Prostate gland (tissue), 2 donors: ENCODE data around the gene ENOPH1.

Experiments
- CTCF ChIP-seq, 4 experiments: fragments of 200-600 bp in 2 of 4; fragments of 450-650 bp in 2 of 4; sonication (generic) in 2 of 4; IDR thresholded peaks; 1 replicate in 3 of 4; 2 replicates in 1 of 4; pipeline ENCODE4 v1.5.1; 2016 to 2019; ENCODE audit warnings: antibody characterized with exemption in 4 of 4, mild to moderate bottlenecking in 2 of 4, moderate library complexity in 2 of 4
- POLR2A ChIP-seq: fragments of 450-650 bp; IDR thresholded peaks from one replicate; pipeline ENCODE4 v1.6.1; 2016; ENCODE audit warnings: antibody characterized with exemption, mild to moderate bottlenecking

DNA sequence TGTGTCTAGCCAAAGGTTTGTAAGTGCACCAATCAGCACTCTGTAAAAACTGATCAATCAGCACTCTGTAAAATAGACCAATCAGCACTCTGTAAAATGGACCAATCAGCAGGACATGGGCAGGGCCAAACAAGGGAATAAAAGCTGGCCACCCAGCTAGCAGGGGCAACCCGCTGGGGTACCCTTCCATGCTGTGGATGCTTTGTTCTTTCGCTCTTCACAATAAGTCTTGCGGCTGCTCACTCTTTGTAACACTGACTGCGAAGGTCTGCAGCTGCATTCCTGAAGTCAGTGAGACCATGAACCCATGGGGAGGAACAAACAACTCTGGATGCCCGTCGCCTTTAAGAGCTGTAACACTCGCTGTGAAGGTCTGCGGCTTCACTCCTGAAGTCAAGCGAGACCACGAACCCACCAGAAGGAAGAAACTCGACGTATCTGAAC, 14.4 kb upstream of the ENOPH1 start:
- TF ChIP-seq CTCF (IDR thresholded peaks at IDR 0.05) (no peak), POLR2A (no peak)
